DMS79 treated with DMSO at 0.1 percent for 48 hours (cell line): ENCODE data around the gene CD3D.
A peak's percentile ranks its signal among the peaks of the same experiment; 100 is the strongest.

Experiments used
- DNase-seq: peaks from one replicate; lab custom pipeline; 2025; lab: John Stamatoyannopoulos, UW

The CD3D gene

DNA sequence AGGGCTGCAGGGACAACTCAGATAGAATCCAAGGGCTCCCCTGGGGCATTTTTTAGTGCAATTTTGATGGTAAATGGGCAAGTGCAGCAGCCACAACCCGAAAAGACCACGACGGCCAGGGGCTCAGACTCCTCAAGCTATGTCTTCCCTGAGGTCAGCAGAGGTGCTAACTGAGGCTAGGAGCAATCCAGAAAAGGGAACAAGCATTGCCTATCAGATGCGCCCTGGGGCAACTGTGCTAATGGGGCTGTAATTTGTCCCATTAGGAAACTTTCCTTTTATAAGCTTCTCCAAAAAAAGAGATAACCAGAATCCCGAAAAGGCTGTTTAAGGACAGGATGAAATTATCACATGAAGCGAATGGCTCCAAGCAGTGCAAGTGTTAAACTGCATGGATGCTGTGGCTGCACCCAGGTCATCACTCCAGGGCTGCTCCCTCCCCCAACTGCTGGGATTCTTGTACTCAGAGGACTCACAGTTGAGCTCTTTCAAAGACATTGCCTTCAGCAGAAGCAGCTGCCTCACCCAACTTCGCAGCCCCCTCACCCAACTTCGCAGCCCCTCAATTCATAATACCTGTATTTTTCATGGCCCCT, 40.8 kb downstream of the CD3D start:
- no peak for DNase-seq

DNA sequence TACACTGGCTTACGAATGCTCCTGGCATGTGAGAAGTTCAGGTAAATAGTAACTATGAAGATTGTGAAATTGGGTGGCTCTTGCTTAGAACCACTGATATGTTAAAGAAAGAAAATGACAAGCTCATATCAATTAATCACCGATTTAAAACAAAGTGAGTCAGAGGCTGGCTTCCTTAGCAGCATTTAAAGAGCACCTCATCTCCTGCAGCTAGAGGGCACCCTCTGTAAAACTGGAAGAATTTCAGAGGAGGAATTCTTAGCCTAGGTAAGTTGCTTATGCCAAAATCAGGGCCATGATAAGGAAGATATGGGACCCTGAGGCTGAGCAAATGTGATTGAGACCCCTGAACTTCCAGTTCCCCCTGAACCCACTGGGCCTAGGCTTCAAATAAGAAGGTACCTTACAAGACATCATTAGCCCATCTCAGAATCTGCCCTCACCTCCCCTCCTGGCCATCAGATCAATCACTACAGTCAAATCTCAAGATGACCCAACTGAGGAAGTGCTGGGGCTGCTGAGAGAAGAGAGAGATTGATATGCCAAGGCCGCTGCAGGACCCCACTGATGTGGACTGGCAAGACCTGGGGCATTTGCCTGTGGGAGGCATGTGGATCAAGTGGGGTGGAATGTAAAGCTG, 46.6 kb downstream of the CD3D start:
- DNase-seq = no peak

DNA sequence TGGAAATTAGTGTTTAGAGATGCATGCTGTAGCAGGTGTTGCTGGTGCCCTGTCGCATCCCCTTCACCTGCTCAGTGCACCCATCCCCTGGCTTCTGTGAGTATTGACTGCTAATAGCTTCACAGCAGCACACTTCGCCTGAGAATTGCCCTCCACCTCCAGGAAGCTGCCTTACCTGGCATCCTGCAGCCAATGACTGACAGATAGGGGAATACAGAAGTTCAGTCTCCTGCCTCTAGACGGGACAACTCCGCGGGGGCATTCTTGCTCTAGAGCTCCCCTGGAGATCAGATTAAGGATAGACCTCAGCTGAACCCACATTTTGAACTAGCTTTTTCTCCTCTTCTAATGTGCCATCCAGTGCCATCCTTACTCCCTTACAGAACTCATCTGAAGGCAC, 47.3 kb downstream of the CD3D start:
- no peak for DNase-seq

DNA sequence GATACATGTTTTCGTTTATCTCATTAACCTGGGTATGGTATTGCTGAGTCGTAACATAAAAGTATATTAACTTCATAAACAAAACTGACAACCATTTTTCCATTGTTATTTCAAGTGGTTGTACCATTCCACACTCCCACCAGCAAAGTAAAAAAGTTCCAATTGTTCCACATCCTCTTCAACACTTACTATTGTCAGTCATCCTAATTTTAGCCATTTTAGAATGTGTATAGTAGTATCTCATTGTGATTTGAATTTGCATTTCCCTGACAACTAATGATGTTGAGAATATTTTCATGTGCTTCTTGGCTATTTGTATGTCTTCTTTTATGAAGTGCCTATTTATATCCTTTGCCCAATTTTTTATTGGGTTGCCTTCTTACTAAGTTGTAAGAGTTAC, 48.5 kb downstream of the CD3D start:
- DNase-seq = no peak

DNA sequence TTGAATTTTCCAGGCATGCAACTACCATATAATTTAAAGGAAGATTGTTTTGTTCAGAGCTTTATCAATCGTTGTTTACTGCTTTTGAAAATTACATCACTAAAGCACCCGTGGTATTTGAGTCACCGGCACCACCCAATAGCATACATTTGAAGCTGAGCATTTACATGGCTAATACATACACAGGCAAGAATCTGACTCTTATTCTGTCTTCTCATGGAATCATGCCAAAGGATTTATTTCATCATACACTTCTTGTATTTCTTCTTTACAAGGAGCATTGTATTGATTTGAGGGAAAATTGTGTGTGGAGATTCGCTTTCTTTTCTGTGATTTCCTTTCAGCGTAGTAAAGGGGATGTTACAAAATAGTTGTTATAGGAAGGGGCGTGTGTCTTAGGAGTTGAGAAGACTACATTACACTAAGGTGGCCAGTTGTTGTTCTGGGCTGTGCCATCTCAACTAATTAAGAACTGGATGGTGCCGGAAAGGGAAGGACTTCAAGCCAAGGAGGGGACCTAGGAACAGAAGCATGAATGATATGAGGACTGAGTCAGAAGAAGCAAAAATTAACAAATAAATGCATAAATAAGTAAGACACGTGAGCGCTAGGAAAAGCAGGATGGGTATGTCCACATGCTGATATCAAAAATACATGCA, 50.9 kb downstream of the CD3D start:
- no peak for DNase-seq

DNA sequence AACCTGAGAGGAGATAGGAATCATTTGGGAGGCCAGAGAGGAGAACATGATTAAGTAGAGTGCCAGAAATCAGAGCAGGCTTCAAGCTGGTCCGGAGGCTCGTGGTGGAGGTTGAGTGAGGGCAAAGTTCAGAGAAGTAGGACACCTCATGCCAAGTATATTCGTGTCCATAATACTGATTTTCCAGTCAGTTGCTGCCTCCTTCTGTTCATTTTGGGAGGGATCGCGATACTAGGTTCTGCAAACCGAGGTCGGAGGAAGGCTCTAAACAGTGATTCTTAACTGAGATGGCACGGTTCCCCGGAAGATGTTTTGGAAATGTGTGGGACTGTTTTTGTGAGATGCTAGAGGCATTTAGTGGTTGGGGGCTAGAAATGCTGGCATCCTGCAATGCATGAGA, 51.6 kb downstream of the CD3D start:
- DNase-seq = peak; percentile 14

DNA sequence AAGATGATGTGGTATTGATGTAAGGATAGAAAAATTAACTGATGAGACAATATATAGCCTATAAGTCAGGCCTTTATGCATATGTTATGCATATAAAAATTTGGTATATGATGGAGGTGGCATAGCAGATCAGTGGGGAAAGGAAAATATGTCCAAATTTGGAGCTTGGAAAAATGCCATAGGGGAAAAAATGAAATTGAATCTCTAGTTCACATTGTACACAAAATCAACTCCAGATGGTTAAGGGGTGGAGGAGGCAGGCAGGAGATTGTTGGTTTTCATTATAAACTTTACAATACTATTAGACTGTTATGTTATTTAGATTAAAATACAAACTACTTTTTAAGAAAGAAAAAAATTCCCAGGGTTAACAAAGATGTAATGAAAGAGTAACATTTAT, 53.1 kb downstream of the CD3D start:
- DNase-seq = no peak
